SK-N-MC (cell line): Measurements from ENCODE around the gene CSRP1.

Source experiments
- FOXP2 ChIP-seq: optimal IDR thresholded peaks from 2 replicates; pipeline ENCODE3; 2011; ENCODE audit warnings: mild to moderate bottlenecking, moderate library complexity; ENCODE audit not compliant: insufficient read depth; ENCODE audit errors: extremely low read length, control extremely low read depth
- POLR2AphosphoS5 ChIP-seq: IDR thresholded peaks from 2 replicates; pipeline ENCODE4 v1.6.1; 2012; ENCODE audit warnings: mild to moderate bottlenecking, low read depth, low read length, borderline replicate concordance

DNA sequence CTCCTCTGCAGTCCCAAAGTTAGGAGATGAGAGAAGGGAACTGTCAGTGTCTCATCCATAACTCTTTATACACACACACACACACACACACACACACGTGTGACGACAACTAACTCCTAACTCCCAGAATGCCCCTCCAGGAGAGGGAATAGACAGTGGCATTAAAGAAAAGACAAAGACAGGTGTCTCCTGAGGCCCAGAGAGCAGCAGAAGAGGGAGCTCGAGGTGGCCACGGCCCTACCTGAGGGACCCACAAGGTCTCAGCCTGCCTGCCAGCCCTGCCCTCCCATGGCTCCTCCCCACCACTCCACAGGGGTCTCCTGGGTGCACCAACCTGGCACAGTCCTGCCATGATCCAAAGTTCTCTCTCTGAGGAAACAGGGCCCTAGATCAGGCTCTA lies 36.3 kb downstream of the CSRP1 start:
- TF ChIP-seq POLR2AphosphoS5, result no peak
- TF ChIP-seq FOXP2, result no peak
